Hippocampal formation (tissue), 2 donors: ENCODE measurements around the gene ZNF189.

Source experiments
- DNase-seq, 2 donors: peaks; one replicate each; lab custom pipeline; 2025; lab: John Stamatoyannopoulos, UW

The ZNF189 gene

DNA sequence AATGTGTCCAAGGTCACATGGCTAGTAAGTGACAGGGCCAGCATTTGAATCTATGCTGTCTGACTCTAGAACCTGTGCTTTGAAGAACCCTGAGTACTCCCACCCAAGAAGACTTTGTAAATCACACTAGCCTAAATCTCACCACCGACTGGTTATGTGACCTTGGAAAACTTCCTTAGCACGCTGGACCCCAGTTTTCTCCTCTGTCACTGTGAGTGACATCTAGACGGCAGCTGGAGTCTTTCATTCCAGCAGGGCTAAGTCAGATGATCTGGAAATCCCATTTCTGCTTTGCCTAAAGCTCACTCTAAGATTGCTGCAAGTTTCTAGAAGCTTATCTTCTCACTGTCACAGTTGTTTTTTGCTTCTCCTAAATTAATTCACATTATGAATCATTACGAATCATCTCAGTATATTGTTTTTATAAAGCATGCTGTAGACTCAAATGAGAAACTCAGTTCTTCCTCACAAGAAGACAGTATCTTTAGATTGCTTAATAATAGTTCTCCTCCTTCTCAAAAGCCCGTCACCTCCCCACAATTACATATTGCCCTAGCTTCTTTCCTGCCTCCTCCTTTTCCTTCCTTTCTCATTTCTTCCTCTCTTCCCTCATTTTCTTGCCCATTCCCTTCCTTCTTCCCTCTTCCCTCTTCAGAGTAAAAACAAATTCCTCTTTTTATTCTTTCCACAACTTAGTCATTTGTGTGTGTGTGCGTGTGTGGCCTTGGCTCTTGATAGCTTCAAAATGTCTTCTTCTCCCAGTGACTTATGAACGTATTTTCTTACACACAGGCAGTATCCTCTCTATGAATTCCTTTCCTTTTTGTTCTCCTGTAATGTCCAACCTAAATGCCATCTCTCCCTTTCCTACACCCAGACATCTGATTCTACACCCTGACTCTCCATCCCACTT, 20.1 kb downstream of the ZNF189 start:
- no peak for DNase-seq

GRCh38 chr9:101419863-101420262, 21.2 kb downstream of the ZNF189 start:
- no peak for DNase-seq

GRCh38 chr9:101421653-101422065, 23.0 kb downstream of the ZNF189 start:
- DNase-seq = no peak

DNA sequence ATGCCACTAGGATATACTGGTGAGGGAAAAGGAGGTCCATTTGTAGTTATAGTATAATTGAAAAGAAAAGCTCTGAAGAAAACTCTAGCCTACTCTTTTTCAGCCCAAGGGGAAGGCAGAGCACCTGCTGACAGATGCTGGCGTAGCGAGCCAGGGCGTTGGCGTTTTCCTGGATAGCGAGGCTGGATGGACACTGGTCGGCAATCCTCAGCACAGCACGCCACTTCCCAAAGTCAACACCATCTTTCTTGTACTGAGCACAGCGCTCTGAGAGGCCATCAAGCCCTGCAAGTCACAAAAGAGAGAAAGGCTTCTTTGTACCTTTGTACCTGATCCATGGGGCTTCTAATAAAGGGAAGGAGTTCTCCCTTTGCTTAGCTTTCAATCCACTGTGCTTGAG, 28.7 kb downstream of the ZNF189 start:
- DNase-seq = no peak

GRCh38 chr9:101427957-101428655, 29.5 kb downstream of the ZNF189 start:
- DNase-seq = no peak

GRCh38 chr9:101428909-101429308, 30.3 kb downstream of the ZNF189 start:
- DNase-seq = no peak

DNA sequence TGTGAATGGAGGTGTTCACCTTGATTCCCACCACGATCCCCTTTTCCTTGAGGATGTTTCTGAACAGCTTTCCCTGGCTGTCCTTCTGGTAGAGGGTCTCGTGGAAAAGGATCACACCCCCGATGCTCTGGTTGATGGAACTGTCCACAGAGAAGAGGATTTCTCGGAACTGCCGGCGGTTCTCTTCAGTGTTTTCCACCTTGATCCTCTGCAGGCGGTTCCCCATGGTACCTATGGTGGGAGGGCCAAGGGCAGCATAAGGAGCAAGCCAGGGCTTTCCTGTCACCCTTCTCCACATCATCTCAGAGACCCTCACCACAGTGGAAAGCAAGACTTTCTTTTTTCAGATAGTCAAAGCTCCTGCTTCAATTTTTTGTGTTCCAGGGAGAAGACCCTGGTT, 31.1 kb downstream of the ZNF189 start:
- DNase-seq = no peak

- DNase-seq = no peak
These were observed 33.5 kb downstream of the ZNF189 start for GRCh38 chr9:101432171-101432570.

GRCh38 chr9:101432740-101433139, 34.1 kb downstream of the ZNF189 start:
- no peak for DNase-seq

DNA sequence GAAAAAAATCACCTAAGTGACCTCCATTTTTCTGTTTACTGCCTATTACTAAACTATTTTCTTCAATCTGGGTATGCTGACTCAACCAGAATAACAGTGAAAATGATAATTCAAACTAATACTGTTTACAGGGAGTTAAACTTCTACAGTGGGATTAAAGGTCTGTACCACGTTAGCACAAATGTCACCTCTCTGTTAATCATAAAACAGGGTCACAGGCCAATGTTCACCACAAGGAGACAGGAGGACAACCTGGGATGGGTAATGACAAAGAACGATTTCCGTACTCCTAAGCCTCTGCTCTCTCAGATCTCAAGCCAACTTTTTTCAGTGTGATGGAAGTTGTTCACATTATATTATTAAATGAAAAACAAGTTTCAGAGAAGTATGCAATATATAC, 34.6 kb downstream of the ZNF189 start:
- DNase-seq = no peak

DNA sequence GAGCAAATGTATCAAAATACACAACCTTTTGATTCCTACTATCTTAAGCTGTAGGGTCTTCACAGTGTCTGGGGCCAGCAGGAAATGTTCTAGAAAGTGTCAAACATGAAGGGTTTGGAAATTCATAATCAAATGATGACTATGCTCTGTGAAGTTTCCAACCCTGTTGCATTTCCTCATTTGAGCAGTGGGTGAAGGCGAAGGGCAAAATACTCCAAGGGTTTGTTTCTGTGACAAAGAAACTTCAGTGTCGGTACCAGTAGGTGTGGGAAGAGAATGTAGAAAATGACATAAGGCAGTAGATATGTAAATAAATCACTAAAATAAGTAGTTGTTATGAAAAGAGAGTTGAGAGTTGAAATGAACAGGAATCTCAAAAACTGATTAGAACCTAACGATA, 36.3 kb downstream of the ZNF189 start:
- DNase-seq = no peak

DNA sequence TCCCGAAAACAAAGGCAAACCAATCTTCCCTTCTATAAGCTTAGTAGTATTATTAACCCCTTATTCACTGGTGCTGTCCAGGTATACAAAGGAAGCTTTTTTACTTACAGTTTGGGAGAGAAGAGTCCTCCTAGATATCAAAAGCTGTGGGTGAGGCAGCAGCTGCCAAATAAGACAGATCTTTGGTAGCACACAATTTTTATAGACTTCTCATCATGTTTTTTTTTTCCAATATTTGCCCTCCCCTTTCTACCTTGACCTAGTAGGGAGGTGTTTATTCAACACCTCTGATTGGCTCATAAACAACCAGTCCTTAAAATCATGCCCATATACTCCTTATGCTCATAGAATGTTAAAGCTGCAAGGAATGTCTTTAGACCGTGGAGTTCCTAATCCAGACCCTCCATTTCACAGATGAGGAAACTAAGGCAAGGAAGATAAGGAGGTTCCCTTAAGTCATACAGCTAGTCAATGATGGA, 37.0 kb downstream of the ZNF189 start, which contains the start of gene ALDOB:
TSS of gene ALDOB (minus strand) at position 174 of the 479 bp plus-strand sequence. CDS start 4,887 bp downstream, outside the sequence.
- no peak for DNase-seq

DNA sequence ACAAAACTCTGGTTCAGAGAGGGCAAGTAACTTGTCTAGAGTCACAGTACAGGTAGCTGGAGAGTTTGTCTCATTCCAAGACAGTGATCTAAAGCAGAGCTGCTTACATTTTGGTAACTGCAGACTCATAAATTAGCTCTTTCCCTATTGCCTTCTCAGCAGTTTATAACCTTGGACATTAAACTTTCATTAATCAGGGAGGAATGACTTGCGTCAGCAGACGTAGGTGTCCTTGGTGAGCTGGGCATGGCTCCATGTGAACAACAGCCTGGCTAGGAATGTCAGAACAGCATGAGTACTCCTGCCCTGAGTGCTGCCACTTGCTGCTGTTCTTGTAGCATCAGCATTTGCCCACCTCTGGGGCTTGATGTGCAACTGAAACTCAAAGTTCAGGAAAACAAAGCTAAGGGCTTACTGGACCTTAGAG, 39.2 kb downstream of the ZNF189 start:
- no peak for DNase-seq

- DNase-seq = no peak
These were observed 39.9 kb downstream of the ZNF189 start for GRCh38 chr9:101438523-101438922.

GRCh38 chr9:101440714-101441230, 42.1 kb downstream of the ZNF189 start:
- DNase-seq = no peak

GRCh38 chr9:101442318-101442717, 43.7 kb downstream of the ZNF189 start:
- no peak for DNase-seq

GRCh38 chr9:101442736-101443135, 44.1 kb downstream of the ZNF189 start:
- DNase-seq = no peak

- DNase-seq = peak; percentile 7 to 20
These were observed 44.7 kb downstream of the ZNF189 start for GRCh38 chr9:101443364-101443771.

DNA sequence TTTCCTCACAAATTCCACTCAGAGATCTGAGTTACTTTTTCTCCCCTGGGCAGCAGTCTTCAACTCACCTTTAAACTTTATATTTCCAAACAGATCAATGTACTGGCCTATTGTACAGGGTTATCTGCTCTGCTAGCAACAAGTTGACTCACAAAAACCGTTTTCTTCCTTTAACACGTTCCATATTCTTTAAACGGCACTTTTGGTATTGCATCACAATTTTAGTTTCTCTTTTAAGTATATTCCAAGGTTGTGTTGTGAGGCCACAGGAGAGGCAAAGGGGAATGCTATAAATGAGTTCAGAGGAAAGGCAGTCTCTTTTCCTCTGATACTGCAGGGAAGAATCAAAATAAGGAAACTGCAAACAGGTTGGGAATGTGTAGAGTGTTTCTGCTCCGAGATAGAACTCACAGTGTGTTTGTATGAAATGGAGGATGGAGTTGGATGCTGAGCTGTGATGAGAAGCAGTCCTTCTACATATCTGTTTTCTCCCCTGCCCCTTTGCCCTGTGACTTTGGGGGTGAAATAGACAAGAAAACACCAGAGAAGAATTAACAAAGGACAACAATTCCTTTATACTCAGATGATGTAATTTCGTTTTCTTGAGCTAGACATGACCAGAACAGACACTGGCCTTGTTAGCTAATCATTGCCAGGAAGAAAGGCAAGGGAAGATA, 46.8 kb downstream of the ZNF189 start:
- peak in 1 of 2 donors; percentile 18 for DNase-seq

- DNase-seq = no peak
These were observed 48.1 kb downstream of the ZNF189 start for GRCh38 chr9:101446732-101447131.

- DNase-seq = no peak
These were observed 50.0 kb downstream of the ZNF189 start for GRCh38 chr9:101448680-101449070.
